ENCODE data around the gene SOX6. TPM values are rescaled to one million over a fixed set of nuclear protein-coding genes. Genes with fewer than 3 reads are reported as not detected.
"Not testable (repeated sequence)": the region's sequence is repeated elsewhere in the genome, so short reads cannot be mapped to it uniquely, and the experiment has no call there.

SOX6 gene
- total RNA-seq, 2 experiments from 2014 or later = not detected

DNA sequence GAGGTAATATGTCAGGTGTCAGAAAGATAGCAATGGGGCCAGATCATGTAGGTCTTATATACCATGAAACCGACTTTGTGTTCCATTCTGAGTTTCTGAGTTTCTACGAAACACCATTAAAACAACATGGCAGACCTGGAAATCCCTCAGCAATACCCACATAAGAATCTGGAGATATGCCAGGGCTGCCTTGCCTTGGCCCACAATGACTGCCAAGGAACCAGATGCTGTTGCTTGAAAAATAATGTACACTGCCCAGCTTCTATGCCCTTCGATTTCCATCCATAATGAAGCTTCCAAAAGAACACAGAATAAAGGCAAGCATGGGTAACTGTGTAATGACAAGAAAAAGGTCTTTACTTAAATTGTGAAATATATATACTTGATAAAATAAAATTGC is 277.4 kb downstream of the SOX6 start:
- ChIA-PET POLR2A (no interaction called here), CTCF (no interaction called here)

DNA sequence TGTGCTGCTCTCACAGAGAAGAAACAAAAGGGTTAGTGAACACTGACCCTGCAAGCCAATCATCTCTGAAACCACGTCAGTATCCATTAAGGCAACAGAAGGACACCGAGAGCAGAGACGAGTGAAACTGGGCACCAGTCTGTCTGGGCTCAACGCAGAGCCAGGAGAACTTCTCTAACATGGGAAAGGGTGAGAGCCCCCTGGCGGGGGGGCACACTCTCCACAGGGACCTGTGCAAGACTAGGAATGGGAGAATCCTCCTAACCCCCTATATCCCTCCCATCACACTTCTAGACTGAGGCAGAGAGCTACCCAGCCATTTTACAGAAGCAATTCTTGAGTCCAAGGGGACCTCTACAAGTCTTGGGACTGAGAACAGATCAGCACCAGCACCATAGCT is 285.8 kb downstream of the SOX6 start:
- CTCF ChIA-PET = no interaction called here
- POLR2A ChIA-PET = no interaction called here

DNA sequence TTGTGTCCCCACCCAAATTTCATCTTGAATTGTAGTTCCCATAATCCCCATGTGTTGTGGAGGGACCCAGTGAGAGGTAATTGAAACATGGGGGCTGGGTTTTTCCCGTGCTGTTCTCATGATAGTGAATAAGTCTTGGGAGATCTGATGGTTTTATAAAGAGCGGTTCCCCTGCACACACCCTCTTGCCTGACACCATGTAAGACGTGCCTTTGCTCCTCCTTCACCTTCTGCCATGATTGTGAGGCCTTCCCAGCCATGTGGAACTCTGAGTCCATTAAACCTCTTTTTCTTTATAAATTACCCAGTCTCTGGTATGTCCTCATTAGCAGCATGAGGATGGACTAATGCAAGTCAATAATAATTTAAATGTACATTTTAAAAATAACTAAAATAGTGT is 289.1 kb downstream of the SOX6 start:
- CTCF ChIA-PET, POLR2A ChIA-PET: not testable (repeated sequence)

- ChIA-PET POLR2A (no interaction called here), CTCF (no interaction called here)
Measured at GRCh38 chr11:16059332-16059731, 297.0 kb downstream of the SOX6 start.

DNA sequence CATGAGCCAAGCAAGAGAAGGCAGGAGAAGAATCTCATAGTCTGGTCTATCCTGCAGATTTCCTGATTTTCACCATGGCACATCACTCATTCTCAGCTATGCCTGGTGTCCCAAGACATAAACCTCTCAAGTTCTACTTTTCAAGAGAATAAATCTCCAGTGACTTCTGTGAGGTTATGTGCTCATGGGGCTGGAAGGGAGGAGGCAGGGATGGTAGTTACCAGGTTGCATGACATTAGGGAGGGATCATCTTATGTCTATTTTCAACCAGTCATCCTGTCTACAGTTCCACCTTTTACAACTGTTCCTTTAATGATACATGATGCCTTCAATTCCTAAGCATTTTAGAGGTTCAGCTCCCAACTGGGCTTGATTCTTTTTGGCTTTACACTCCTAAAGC is 297.7 kb downstream of the SOX6 start:
- ChIA-PET POLR2A (no interaction called here), CTCF (no interaction called here)

DNA sequence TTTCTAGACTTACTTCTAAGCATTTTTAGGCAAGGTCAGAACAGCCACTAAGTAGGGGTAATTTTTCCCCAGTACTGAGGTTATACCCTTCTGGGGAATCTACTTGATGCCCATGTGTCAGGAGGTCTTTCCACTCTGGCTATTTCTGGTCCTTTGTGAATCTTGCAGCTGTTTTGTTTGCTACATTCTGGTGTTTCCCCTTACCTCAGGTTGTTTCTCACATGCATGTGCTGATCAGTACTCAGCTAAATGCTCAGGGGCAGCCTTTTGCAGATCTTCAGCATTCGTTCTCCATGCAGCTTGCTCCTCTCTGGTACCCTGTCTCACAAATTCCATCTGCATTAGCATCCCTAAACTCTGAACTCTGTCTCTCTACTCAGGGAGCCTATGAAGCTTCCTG is 303.6 kb downstream of the SOX6 start:
- CTCF ChIA-PET = no interaction called here
- POLR2A ChIA-PET = no interaction called here

GRCh38 chr11:16049611-16050010 is 306.7 kb downstream of the SOX6 start:
- CTCF ChIA-PET = no interaction called here

DNA sequence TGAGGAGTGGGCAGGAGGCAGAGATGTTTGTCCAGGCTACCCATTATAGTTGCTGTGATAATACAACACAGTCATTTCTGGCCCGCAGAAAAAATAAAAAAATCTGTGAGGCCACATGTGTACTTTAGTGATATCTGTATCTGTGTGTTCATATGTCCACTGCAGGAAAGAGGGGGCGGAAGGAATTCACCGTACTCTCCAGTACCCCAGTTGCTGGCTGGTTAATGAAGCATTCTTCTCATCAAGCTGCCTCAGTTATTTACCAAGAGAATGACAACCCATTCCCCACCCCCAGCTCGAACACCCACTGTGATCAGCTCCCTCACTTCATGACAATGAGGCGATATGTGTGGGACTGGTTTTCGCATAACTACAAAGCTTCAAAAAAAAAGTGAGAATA is 309.3 kb downstream of the SOX6 start:
- POLR2A ChIA-PET = no interaction called here
- CTCF ChIA-PET = no interaction called here

More at GRCh38 chr11:16049611-16050010, 306.7 kb downstream of the SOX6 start:
- POLR2A ChIA-PET = no interaction called here

DNA sequence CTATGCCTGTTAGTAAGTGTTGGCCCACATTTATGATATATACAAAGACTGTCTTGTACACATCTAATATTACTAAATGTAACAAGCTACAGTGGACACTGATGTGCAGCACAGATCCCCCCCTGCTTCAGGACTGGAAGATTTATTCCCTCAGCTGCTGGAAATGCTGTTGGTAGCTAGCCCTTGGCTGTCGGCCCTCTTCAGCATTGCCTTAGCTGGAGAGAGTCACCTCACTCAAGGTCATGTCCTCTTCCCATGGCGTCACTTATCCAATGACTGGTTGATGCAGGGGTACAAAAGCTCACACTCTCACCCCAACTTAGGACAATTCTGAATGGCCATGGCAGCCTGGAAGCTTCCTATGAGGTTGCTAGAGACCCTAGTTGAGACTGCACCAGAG is 312.7 kb downstream of the SOX6 start:
- ChIA-PET POLR2A (no interaction called here), CTCF (no interaction called here)

DNA sequence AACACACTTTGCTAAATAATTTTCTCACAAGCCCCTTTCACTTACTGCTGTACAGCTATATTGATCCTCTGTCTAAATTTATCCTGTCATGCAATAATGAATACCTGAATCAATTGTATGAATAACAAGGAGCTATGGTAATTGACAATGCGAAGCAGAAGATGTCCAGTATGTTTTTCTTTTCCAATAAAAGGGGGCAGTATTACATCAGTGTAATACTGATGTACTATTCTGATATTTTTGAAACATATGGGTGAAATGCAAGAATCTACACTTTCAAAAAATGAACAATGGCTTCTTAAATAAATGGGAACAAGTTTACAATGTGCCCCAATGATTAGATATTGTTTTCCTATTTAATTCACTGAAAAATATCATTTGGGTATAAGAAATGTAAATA is 315.1 kb downstream of the SOX6 start:
- CTCF ChIA-PET = no interaction called here
- POLR2A ChIA-PET = no interaction called here

DNA sequence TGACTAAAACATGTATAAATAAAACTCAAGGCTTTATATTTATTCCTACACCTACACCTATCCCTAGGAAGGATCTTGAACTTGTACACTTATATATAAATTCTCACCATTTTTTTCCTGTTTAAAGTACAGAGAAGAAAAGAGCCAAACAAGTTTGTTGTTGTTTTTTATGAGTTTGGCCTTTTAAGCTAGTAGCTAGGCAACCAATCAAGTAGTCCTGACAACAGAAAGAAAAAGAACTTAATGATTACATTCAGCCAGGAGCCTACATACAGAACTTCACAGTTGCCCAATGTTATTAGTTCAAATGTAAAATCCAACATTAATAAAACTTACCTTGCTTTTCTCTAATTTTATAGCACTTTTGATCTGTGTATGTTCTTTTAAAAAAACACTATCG is 316.2 kb downstream of the SOX6 start:
- POLR2A ChIA-PET = no interaction called here
- CTCF ChIA-PET = no interaction called here

DNA sequence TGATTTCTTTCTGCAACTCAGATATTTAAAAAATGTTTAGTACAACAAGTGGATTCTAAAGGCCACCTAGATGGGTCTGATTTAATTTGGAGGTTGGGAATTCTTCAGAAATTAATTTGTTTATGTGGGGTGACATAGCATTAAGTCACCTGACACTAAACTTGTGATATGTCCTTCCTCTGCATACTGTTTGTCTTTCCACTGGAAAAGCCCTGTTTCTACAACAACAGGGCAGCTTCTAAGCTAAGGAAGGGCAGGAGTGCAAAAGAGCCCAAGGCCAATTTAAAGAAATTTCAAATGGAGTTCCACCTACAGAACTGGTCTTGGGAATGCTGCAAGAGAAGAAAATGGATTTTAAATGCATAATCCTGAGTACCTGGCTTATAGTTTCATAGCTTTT is 319.2 kb downstream of the SOX6 start:
- ChIA-PET POLR2A (no interaction called here), CTCF (no interaction called here)

- ChIA-PET POLR2A (no interaction called here), CTCF (no interaction called here)
Measured at GRCh38 chr11:16036218-16036617, 320.1 kb downstream of the SOX6 start.

DNA sequence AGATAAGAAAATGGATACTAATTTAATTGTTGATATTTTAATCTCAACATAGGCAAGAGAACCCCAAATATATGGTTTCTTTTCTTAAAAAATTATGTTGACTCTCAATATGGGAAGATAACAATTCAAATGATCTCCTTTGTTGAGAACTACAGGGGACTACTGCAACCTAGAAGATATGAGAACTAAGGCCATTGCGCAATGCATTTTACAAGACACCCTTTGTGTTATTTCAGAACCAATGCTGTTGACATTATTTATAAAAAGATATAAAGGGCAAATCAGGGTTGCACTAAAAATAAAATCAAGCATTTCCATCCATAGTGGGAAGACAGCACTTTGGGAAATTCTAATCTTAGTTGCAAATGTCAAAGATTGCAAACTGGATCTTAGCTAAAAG is 322.3 kb downstream of the SOX6 start:
- POLR2A ChIA-PET = no interaction called here
- CTCF ChIA-PET = no interaction called here

DNA sequence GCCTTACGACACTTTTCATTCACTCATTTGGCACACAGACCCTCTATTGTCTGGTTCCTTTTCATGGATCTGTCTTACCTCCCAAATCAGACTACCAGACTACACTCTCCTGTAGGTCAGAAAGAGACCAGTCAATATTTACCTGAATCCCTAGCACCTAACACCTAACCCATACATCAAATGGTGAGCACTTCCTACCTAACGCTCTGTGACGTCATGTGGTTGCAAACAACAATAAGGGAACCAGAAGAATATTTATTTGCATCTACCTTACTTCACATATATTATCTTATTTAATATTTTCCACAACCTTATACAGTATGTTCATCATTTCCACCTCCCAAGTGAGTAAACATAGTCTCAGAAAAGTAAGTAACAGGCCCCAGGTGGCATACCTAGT is 323.4 kb downstream of the SOX6 start:
- CTCF ChIA-PET = no interaction called here

DNA sequence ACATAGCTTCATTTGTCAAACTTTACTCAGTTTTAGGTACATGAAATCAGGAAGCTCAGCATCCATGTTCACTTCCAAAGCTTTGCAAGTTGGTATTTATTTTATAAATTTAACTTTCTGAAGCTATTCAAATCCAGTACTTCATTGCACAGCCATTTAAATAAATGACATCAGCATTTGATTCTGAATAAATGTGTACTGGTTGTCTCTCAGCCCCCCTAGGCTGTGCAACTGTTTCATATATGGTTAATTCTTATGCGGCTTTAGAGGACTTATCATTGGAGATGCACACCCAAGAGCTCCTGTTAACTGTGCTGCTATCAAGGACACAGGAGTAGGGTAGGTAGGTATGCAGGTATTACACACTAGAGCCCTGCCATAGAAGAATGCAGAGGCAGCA is 325.1 kb downstream of the SOX6 start:
- ChIA-PET POLR2A (no interaction called here), CTCF (no interaction called here)

More for the DNA sequence above, 323.4 kb downstream of the SOX6 start:
- POLR2A ChIA-PET = no interaction called here

GRCh38 chr11:16030664-16031063 is 325.7 kb downstream of the SOX6 start:
- ChIA-PET CTCF (no interaction called here), POLR2A (no interaction called here)

GRCh38 chr11:16029151-16029550 is 327.2 kb downstream of the SOX6 start:
- POLR2A ChIA-PET = not testable (repeated sequence)

DNA sequence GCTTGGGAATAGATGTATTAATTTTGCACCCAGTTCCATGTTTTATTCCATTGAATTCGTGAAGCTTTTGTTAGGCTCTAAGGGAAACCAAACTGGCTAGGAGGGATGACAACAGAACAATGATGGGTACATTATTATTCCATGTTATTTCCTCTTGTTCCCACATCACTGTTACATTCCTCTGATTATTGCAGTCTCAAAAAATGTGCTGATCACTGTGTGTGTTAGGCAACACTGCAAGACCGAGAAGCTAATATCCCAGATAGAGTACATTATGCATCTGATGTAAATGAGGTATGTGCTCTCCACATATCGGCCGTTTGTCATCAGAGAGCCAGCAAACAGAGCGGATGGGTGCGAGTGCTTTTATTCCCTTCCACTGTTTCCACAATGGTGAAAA is 327.9 kb downstream of the SOX6 start:
- ChIA-PET CTCF (no interaction called here), POLR2A (no interaction called here)

More at GRCh38 chr11:16029151-16029550, 327.2 kb downstream of the SOX6 start:
- CTCF ChIA-PET = not testable (repeated sequence)

DNA sequence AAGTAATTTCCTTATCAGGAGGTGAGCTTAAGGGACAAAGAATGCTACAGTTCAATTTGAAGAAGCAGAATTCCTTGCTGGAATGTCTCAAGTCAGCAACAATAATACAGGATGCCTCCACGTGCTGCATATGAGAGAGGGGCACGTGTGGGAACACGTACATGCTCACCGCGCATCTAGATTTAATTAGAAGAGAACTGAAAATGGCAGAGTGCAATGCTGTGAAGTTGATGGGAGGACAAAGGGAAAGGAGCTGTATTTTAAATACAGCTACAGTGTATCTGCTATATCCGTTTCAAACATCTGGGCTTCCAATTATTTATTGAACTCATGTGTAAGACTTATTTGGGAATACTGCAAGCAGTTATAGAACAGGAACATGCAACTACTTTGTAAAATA is 328.7 kb downstream of the SOX6 start:
- ChIA-PET POLR2A (no interaction called here), CTCF (no interaction called here)

DNA sequence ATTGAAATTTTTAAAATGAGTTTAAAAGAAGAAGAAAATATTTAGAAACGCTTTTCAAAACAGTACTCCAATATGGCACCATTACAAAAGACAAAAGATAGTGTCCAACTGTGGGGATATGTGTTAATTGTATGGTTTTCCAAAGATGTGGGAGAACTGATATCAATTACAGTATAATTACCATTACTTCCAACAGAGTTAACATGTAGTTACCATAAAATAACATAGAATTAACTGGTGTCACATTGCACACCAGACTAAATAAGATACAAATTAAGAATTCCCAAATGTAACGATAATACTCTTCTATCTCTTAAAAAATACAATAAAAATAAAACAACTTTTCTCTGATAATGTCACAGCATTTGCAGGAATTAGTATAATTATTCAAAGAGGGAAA is 329.5 kb downstream of the SOX6 start:
- POLR2A ChIA-PET = no interaction called here
- CTCF ChIA-PET = no interaction called here

DNA sequence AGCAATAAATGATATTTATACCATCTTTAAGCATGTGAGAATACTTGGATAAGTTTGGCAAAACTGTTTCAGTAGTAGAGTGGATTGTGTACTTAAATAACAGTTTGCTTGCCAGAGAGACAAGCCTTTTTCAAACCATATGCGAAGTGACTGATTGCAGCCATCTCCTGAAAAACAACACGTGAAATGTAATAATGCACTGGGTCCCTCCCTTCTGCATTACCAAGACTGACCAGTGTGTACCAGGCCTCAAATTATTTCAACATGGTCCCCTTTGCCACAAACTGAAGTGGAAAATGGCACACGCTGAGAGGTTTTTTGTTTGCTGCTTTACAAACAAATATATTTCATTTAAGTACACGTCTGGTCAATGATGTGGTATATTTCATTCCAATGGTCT is 337.4 kb downstream of the SOX6 start:
- ChIA-PET POLR2A (no interaction called here), CTCF (no interaction called here)

DNA sequence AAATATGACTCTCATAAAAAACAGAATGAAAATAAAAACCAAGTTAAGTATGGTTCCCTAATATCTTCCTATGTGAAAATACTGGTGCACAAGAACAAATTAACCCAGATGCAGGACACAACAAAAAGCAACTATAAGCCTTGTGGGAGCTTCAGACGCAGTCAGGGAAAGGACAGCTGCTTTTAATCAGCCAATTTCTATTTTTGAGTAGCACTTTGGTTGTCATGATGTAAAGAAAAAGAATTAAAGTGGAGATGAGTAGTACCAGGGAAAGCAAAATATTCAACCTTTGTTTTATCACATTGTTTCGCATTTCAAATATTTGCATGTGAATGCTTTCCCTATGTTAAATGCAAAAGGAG is 339.9 kb downstream of the SOX6 start:
- POLR2A ChIA-PET = no interaction called here
- CTCF ChIA-PET = no interaction called here
